Measurements from ENCODE around the gene CAMK1D.

DNA sequence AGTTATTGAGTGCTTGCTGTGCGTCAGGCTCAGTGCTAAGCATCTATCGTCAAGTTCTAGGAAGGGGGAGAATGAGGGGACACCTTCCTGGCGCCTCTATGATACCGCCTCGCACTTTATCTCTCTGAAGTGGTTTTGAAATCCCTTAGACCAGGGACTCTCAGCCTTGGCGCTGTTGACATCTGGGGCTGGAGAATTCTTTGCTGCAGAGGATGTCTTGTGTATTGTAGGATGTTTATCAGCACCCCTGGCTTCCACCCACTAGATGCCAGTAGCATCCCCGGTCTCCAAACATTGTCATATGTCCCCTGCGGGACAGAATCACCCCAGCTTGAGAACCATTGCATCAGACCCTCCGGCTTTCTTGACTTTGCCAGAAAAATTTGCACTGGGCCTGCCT lies 366.7 kb downstream of the CAMK1D start:
- TF ChIP-seq POLR2A (IDR thresholded peaks at IDR 0.05; ENCODE audit: low read length) (no peak), EP300 (IDR thresholded peaks at IDR 0.05) (no peak), HDAC2 (IDR thresholded peaks at IDR 0.05) (no peak), RFX5 (IDR thresholded peaks at IDR 0.05) (no peak)
- TF ChIP-seq, protein P1, sequence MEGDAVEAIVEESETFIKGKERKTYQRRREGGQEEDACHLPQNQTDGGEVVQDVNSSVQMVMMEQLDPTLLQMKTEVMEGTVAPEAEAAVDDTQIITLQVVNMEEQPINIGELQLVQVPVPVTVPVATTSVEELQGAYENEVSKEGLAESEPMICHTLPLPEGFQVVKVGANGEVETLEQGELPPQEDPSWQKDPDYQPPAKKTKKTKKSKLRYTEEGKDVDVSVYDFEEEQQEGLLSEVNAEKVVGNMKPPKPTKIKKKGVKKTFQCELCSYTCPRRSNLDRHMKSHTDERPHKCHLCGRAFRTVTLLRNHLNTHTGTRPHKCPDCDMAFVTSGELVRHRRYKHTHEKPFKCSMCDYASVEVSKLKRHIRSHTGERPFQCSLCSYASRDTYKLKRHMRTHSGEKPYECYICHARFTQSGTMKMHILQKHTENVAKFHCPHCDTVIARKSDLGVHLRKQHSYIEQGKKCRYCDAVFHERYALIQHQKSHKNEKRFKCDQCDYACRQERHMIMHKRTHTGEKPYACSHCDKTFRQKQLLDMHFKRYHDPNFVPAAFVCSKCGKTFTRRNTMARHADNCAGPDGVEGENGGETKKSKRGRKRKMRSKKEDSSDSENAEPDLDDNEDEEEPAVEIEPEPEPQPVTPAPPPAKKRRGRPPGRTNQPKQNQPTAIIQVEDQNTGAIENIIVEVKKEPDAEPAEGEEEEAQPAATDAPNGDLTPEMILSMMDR (IDR thresholded peaks at IDR 0.05) = no peak
- TF ChIP-seq, protein P2, sequence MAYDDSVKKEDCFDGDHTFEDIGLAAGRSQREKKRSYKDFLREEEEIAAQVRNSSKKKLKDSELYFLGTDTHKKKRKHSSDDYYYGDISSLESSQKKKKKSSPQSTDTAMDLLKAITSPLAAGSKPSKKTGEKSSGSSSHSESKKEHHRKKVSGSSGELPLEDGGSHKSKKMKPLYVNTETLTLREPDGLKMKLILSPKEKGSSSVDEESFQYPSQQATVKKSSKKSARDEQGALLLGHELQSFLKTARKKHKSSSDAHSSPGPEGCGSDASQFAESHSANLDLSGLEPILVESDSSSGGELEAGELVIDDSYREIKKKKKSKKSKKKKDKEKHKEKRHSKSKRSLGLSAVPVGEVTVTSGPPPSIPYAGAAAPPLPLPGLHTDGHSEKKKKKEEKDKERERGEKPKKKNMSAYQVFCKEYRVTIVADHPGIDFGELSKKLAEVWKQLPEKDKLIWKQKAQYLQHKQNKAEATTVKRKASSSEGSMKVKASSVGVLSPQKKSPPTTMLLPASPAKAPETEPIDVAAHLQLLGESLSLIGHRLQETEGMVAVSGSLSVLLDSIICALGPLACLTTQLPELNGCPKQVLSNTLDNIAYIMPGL (CRISPR knock-in tag; IDR thresholded peaks at IDR 0.05; ENCODE audit: borderline replicate concordance) = no peak
- TF ChIP-seq, protein P3, sequence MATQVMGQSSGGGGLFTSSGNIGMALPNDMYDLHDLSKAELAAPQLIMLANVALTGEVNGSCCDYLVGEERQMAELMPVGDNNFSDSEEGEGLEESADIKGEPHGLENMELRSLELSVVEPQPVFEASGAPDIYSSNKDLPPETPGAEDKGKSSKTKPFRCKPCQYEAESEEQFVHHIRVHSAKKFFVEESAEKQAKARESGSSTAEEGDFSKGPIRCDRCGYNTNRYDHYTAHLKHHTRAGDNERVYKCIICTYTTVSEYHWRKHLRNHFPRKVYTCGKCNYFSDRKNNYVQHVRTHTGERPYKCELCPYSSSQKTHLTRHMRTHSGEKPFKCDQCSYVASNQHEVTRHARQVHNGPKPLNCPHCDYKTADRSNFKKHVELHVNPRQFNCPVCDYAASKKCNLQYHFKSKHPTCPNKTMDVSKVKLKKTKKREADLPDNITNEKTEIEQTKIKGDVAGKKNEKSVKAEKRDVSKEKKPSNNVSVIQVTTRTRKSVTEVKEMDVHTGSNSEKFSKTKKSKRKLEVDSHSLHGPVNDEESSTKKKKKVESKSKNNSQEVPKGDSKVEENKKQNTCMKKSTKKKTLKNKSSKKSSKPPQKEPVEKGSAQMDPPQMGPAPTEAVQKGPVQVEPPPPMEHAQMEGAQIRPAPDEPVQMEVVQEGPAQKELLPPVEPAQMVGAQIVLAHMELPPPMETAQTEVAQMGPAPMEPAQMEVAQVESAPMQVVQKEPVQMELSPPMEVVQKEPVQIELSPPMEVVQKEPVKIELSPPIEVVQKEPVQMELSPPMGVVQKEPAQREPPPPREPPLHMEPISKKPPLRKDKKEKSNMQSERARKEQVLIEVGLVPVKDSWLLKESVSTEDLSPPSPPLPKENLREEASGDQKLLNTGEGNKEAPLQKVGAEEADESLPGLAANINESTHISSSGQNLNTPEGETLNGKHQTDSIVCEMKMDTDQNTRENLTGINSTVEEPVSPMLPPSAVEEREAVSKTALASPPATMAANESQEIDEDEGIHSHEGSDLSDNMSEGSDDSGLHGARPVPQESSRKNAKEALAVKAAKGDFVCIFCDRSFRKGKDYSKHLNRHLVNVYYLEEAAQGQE (IDR thresholded peaks at IDR 0.05) = no peak
- TF ChIP-seq, protein P4, sequence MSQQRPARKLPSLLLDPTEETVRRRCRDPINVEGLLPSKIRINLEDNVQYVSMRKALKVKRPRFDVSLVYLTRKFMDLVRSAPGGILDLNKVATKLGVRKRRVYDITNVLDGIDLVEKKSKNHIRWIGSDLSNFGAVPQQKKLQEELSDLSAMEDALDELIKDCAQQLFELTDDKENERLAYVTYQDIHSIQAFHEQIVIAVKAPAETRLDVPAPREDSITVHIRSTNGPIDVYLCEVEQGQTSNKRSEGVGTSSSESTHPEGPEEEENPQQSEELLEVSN (IDR thresholded peaks at IDR 0.05; ENCODE audit: borderline replicate concordance, low read depth) = no peak
